Measurements from ENCODE around the gene TMEM237.

- TF ChIP-seq, protein P1, sequence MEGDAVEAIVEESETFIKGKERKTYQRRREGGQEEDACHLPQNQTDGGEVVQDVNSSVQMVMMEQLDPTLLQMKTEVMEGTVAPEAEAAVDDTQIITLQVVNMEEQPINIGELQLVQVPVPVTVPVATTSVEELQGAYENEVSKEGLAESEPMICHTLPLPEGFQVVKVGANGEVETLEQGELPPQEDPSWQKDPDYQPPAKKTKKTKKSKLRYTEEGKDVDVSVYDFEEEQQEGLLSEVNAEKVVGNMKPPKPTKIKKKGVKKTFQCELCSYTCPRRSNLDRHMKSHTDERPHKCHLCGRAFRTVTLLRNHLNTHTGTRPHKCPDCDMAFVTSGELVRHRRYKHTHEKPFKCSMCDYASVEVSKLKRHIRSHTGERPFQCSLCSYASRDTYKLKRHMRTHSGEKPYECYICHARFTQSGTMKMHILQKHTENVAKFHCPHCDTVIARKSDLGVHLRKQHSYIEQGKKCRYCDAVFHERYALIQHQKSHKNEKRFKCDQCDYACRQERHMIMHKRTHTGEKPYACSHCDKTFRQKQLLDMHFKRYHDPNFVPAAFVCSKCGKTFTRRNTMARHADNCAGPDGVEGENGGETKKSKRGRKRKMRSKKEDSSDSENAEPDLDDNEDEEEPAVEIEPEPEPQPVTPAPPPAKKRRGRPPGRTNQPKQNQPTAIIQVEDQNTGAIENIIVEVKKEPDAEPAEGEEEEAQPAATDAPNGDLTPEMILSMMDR (conservative IDR thresholded peaks at IDR 0.05; ENCODE audit: low read length) = no peak
- TF ChIP-seq EZH2phosphoT487 (IDR thresholded peaks at IDR 0.05; ENCODE audit: borderline replicate concordance, low read depth, low read length) = no peak
Measured at GRCh38 chr2:201664334-201664733, 21.0 kb upstream of the TMEM237 start.
